ENCODE results near the gene BEND6.
"Not testable (repeated sequence)": the region's sequence is repeated elsewhere in the genome, so short reads cannot be mapped to it uniquely, and the experiment has no call there.

BEND6 gene

DNA sequence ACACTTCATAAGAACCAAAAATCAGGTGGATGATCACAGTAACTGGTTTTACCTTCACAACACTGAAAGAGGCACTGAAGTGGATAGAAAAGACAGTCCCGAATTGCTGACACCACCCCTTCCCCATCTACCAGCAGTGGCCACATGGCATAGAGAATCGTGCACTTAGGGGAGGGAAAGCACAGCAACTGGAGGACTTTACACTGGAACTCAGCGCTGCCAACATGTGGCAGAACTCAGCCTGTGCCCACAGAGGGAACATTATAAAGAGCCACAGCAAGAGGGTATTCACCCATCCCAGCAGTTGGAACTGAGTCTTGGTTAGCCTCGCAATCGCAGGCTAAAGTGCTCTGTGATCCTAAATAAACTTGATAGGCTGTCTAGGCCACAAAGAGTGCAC lies 85.1 kb downstream of the BEND6 start:
- no peak for DNase-seq

DNA sequence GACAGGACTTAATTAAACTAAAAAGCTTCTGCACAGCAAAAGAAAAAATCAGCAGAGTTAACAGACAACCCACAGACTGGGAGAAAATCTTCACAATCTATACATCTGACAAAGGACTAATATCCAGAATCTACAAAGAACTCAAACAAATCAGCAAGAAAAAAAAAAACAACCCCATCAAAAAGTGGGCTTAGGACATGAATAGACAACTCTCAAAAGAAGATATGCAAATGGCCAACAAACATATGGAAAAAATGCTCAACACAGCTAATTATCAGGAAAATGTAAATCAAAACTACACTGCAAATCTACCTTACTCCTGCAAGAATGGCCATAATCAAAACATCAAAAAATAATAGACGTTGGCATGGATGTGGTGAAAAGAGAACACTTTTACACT lies 89.2 kb downstream of the BEND6 start:
- not testable (repeated sequence) for DNase-seq

DNA sequence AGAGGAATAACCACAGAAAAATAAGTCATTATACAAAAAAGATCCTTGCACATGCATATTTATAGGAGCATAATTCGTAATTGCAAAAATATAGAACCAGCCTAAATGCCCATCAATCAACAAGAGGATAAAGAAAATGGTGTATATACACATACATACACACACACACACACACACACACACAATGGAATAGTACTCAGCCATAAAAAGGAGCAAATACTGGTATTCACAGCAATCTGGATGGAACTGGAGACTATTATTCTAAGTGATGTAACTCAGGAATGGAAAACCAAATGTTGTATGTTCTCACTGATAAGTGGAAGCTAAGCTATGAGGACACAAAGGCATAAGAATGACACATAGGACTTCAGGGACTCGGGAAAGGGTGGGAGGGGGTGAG lies 89.7 kb downstream of the BEND6 start:
- no peak for DNase-seq

DNA sequence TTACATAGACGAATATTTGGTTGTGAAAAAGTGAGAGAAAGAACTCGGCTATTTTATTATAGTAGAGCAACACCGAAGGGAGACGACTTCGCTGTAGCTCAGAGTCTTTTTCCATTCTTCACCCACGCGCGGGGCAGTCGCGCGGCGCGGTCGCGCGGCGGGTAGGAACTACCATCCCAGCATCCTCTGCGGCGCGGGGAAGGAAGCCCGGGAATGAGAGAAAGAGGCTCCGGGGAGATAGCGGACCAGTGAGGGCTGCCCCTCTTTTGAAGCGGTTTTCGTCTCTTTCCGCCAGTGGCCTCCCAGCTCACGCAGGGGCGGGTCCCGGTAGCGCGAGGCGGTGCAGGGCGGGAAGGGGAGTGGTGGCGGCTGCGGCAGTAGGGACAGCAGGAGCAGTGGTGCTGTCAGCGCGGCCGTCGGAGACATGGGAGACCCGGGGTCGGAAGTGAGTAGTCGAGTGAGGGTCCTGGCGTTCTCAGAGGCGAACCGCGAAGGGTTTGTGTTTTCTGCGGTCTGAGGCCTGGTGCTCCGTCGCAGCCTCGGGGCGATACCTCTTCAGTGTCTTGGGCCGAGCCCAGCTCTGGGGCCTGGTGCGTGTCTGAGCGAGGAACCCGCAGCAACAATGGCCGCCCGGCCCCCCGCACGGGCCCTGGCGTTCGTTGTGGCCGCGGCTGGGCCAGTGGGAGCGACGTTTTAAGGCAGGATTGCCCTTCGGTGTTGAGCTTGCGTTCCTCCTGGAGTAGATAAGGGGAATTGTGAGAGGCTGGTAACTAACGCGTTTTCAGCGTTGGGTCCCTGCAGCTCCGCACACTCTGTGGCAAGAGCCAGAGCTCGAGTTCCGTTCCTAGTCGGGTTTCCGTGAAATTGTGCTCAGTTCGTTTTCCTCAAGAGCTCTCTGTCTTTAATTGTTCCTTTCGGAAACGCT lies 91.7 kb downstream of the BEND6 start, which contains the start of gene KIAA1586:
KIAA1586 (plus strand) TSS at position 362 of the 925 bp plus-strand sequence; CDS start at position 425, 63 bp downstream.
- DNase-seq: peak; percentile 64

DNA sequence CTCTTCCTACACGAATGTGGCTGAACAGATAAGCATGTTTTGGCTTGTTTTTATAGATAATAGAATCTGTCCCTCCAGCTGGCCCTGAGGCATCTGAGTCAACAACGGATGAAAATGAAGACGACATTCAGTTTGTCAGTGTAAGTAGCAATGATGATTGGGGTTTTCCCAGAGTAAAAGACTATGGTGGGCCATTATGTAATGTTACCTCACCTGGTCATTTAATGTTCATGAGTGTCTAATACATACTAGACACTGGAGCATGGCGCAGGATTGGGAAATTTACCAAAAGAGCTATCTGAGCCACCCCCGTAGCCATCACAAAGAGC lies 92.3 kb downstream of the BEND6 start:
- DNase-seq: not testable (repeated sequence)

DNA sequence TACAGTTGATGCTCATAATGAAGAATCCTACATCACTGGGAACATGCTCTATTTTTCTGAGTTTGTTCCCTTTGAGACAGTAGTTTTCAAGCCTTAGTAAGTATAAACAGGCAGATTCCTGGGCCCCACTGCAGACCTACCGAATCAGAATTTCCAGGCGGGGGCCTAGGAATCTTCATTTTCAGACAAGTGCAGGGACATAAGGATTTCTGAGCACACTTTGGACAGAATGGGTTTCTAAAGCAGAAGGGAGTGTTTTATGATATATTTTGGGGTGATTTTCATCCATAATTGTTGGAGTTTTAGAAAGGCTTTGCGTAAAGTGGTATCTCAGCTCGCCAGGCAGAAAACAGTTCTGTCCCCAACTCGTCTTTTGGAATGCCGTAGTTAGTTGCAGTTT lies 93.0 kb downstream of the BEND6 start:
- DNase-seq: not testable (repeated sequence)

DNA sequence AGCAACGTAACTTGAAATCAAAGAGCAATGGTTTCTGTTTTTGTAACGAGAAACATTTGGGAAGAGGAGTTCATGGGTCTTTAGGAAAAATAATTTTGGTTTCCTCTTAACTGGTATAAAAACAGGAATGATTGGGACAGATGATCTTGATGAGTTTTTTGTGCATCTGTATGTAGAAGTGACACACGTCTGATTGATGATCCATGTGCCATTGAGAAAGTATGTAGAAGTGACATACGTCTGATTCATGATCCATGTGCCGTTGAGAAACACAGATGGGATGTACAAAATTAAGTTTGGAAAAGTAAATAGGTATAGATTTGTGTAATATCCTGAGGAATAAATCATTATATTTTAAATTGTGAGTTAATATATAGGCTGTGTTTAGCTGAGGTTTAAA lies 93.7 kb downstream of the BEND6 start:
- DNase-seq: no peak

DNA sequence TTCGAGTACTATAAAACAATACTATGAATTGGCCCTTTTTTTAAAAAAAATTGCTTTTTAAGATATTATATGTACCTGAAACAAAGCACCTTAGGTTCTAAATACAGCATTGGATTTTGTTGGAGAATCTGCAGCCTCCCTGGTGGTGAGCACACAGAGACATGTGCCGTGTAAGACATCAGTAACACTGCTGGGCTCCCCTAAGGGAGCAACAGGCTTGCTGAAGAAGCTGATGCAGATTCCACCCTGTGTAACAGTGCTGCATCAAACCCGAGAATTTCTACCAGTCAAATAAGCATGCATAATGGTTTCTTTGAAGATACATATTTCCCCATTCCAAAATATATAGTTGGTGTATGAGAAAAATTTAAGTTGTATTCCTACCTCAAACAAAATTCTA lies 108.9 kb downstream of the BEND6 start:
- no peak for DNase-seq

DNA sequence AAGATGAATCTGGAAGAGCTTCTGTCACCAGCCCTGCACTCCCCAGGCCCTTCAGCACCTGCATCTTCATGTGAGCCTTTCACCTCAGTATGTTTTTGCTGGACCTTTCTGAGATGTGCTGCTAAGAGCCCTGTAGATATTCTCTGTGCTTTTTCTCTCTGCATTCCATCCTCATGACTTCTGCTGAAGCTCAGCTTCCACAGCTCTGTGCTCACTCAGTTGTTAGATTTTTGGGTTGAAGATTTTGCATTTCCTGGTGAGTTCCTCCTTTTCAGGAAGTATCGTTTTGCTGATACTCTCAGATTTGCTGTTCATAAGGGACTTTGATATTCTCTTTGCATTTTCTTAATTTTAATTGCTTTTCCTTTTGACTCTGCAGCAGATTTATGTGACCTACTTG lies 109.9 kb downstream of the BEND6 start:
- no peak for DNase-seq

DNA sequence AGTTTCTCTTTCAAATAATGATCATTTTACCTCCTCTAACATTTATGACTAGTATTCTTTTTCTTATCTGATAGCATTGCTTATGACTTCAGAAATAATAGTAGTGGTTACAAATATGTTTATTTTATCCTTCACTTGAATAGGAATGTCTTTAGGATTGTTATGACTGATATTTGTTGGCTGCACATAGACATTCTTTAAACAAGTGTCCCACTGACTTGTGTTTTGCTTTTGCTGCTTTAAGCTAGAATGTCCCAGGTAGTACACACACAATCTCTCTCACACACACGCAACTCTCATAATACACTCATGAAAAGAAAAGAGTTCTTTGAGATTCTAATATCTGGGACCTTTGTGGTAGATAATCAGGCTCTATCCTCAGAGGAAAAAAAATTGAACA lies 113.2 kb downstream of the BEND6 start:
- no peak for DNase-seq

DNA sequence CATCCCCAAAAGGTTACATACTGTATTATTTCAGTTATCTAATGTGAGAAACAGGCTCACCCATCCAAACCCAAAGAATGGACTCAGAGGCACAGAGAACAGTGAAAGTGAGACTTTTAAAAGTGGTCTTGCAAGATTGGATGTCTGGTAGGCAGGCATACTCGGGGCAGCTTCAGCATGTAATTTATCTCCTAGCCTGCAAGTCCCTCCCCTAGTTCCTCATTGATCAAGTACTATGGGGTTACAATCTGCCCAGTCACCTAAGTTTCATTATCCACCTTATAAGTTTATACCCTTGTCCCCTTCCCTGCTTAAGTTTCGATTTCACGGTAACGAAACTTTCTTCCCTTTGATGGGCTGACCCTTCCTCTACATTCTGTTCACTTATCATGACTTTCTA lies 114.3 kb downstream of the BEND6 start:
- DNase-seq: no peak

DNA sequence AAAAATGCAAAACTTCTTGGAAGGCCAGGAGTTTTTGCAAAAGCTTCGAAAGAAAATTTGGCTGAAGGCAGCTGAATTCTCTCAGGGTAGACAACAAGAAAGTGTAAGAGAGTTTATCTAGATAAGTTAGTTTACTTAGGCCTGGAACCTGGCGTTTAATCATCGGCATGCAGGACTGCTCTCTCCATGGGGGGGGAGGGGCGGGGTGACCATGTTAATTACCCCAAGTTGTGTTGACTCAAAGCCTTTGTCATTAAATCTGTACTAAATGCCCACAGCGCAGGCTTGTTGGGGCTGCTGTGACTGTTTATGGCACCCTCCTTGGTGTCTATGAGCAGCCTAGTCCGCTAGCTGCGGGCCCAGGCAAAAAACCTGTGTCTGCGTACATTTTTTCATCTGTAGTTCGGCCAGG lies 115.0 kb downstream of the BEND6 start:
- DNase-seq: no peak

DNA sequence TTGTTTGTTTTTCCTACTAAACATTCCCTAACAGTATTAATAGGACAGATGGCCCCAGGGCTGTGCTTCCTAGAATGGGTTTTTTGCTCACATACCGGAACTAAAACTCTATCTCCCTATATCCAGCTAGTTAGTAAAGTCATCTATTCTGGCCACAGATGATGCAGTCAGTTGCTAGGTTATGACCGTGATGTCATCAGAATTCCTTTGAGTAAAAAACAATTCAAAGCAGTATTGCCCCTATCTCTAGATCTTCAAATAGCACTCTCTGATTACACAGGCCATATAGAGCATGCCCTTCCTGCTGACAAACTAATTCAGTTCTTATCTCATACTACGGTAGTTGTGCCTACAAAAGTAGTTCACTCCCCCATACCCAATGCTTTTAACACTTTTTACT lies 117.2 kb downstream of the BEND6 start:
- no peak for DNase-seq

DNA sequence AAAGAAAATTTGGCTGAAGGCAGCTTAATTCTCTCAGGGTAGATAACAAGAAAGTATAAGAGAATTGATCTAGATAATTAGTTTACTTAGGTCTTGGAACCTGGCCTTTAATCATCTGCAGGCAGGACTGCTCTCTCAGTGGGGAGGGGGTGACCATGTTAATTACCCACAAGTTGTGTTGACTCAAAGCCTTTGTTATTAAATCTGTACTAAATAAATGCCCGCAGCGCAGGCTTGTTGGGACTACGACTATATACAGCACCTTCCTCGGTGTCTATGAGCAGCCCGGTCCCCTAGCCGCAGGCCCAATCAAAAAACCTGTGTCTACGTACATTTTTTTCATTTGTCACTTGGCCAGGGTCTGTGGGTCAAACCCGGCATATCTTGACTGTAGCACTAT lies 119.5 kb downstream of the BEND6 start:
- no peak for DNase-seq

DNA sequence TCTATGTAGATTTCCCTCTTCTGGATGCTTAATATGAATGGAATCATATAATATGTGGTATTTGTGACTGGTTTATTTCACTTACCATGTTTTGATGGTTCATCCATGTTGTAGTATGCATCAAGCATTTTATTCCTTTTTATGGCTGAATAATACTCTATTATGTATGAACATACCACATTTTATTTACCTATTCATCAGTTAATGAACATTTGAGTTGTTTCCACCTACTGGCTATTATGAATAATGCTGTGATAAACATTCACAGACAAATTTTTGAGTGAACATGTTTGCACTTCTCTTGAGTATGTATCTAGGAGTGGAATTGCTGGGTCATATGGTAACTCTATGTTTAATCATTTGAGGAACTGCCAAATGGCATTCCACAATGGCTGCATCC lies 120.2 kb downstream of the BEND6 start:
- no peak for DNase-seq
